ENCODE results near the gene ZNF280D.

Gene ZNF280D

GRCh38 chr15:56749982-56750381, 16.7 kb upstream of the ZNF280D start:
- no peak for DNase-seq

DNA sequence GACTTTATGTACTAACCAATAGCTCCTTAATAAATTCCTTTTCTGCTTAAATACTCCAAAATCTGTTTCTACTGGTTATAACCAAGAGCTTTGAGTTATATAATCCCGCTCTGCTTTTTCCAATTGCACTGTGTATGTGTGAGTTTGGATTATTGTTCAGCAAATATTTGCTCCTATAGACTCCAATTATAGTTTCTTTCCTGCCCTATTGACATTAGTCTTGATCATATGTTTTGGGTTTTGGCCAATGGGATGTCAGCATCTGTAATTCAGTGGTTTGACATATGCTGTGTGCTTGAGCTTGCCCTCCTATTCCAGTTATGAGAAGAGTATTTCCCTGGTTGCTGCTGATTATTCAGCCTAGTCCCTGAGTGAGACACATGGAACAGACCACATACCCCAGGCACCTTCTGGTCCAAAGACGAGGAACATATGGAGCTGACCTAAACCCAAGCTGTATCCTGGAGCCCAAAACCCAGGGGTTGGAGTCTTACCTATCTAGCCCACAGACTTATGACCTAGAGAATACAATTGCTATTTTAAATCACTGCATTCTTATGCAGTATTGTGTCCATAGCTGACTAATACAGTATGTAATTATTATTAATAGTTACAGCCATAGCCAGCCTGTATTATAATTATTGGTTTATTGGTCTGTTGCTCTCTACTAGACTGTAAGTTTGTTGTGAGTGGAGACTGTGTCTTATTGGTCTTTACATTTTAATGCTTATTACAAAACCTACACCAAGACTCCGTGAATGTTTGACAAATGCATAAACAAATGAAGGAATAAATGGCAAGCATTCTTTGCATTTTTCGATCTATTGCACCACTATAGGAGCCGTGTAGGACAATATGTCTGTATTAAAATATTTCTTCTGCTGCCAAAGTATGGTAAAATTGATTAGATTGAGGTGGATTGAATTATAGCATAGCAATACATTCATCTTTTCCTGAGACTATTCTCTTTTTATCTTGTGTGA, 11.7 kb upstream of the ZNF280D start:
- DNase-seq, result no peak

DNA sequence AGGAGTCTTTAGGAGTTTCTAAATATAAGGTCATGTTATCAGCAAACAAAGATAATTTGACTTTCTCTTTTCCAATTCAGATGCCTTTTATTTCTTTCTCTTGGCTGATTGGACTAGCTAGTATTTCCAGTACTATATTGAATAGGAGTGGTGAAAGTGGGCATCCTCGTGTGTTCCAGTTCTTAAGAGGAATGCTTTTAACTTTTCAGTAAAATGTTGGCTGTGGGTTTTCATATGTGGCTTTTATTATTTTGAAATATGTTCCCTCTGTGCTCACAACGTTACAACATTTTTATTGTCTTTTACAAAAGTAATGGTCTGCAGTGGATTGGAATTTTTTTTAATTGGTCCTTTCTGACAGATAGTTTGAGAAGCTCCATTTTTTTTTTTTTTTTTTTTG, 8.2 kb upstream of the ZNF280D start:
- DNase-seq, result no peak

DNA sequence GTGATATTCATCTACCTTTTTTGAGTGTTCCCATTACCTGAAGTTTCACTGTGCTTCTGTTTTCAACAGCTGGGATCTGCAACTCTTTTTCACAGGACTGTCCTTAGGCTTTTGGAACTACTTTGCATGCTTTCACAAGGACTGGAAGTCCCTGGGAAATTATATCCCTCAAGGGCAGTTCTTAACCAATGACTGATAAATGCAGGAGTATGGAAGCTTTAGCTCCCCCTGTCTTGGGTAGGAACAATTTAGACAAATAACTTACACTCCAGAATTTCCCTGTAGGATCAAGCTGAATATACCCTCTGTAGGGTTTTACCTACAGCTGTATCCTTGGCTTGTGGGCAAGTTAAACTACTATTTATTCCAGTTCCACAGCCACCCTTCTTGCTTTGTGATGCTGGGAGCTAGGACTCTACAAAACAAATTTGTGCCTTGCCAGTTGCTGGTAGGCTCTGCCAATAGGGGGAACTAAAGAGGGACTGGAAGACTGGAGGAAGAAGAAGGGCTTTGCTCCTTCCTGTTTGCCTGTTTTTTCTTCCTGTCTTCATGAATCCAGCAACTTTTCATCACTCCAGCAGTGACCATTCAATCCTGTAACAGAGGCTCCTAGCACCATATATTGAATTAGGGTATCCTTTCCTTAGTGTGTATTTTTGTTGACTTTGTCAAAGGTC, 6.8 kb upstream of the ZNF280D start:
- DNase-seq, result no peak

DNA sequence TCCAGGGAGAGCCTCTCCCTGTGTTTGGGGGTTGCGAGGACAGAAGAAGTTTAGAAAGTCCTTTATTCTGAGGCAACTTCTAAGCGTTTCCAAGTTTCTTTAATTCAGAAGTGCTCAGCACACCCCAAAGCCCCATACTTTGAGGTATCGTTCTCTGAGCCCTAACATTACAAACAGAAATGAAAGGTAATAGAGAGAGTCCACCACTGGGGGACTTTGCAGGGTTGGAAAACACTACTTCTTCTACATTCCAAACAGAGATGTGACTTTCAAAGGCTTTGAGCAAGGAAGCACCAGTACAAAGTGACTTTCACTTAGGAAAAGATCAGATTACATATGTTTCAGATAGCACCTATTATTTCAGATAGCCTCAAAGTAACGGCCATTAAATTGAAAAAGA, 6.2 kb upstream of the ZNF280D start:
- no peak for DNase-seq

- no peak for DNase-seq
These were observed 4.5 kb upstream of the ZNF280D start for GRCh38 chr15:56737791-56738190.

GRCh38 chr15:56736881-56737707, 3.8 kb upstream of the ZNF280D start:
- DNase-seq, result no peak

DNA sequence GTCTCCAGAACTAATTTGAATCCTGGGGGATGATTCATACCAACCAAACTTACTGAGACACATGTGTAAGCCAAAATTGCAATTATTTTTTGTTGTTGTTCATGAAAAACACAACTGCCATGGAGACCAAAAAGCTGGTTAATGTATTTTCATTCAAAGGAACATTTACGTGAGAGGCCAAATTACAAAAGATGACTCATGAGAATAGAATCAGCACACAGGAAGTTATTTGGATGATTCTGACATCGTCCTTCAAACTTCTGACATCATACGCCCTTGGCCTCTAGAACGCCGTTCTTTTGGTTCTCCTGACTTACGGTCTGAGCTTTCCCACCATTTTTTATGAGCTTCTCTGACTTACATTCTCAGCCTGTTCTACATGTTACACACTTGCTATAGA, 3.0 kb upstream of the ZNF280D start:
- DNase-seq, result no peak

DNA sequence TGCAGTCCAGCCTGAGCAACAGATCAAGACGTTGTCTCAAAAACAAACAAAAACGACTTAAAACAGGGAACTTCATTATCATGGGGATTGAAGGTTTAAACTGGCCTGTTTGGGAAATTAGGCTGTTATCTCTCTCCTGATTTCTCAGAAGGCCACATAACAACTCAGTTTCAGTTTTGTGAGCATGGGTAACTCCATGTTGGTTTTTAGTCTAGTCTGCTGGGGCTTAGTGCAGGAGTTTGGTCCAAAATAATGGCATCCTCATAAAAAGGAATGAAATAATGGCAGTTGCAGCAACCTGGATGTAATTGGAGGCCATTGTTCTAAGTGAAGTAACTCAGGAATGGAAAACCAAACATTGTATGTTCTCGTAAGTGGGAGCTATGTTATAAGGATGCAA, 2.3 kb upstream of the ZNF280D start:
- DNase-seq, result no peak

GRCh38 chr15:56734013-56734635, 815 bp upstream of the ZNF280D start:
- DNase-seq, result no peak

- DNase-seq, result no peak
These were observed 498 bp downstream of the ZNF280D start for GRCh38 chr15:56732886-56733135.

DNA sequence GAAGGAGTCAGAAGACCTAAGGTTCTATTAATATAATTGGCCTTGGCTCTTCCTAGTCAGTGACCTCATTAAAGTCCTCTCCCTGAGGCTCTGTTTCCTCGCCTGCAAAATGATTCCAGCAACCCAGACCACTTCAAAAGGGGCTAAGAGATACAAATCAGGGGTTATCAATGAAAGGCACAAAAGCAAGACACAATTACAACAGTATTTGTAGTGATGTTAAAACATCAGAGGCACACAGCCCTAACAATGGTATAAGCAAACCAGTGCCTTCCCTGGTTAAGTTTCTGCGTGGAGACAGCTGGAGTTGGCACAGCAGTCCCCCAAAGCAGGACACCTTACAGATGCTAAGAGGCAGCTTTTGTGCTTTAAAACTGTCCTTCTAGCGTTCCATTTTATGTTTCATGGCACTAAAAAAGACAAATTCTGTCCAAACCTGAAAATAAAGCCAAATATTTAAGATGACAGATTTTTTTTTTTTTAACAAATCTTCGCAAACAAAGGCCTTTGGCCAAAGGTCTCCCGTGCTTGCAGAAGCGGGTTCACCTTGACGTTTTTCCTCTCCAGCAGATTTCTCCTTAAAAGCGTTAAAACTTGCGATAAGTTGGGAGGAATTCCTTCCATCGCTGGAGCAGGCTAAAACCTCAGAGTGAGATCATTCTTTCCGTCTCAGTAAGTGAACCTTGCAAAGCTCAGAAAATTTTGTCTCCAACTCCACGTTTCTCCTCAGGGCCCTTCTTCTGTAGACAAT, 999 bp downstream of the ZNF280D start:
- DNase-seq, result no peak

DNA sequence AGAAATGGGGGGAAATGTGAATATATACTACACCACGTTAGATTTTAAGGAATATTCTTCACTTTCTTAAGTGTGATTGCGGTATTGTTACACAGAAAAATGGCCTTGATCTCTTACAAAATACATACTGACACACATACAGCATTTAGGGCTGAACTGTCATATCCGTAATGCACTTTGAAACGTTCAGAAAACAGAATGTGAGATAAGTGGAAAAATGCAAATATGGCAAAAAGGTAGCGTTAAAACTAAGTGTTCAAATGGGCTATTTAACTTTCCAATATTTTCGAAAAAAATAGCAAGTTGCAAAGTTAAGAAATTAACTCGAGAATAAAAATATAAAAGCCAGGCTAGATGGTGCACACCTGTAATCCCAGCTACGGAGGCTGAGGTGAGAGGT, 1.8 kb downstream of the ZNF280D start:
- no peak for DNase-seq

DNA sequence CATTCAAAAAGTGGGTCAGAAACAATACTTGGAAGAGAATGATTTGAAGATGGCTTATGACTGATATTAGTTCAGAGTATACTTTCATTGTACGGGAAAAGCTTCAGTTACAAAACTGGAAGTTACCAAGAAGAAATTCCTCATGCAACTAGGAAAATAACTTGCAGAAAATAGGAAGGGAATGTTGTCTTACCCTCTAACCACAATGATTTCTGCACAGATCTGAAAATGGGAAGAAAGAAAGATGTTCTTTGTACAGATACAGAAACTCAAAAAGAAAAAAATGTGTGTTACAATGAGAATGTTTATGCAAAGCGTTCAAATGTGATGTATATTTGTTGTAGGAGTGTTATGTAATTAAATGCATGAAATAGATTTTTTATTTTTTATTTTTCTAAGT, 3.7 kb downstream of the ZNF280D start:
- DNase-seq, result no peak

GRCh38 chr15:56725386-56725785, 7.9 kb downstream of the ZNF280D start:
- no peak for DNase-seq

DNA sequence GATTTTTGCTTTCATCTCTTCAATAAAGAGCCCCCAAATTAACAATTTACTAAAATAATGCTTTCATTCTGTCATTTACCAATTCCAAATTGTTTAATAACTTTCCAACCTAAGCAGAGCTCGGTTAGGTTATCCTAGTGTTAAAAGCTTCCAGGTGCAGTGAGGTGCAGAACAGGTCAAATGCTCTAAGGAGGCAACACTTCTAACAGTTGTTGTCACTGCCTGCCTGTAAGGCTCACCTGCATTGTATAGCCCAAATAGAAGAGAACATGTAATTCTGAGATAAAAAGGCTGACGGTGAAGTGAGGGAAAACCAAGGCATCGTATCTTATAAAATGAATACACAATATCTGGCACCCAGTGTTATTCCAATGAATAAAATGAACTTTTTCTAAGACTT, 9.1 kb downstream of the ZNF280D start:
- DNase-seq, result no peak

DNA sequence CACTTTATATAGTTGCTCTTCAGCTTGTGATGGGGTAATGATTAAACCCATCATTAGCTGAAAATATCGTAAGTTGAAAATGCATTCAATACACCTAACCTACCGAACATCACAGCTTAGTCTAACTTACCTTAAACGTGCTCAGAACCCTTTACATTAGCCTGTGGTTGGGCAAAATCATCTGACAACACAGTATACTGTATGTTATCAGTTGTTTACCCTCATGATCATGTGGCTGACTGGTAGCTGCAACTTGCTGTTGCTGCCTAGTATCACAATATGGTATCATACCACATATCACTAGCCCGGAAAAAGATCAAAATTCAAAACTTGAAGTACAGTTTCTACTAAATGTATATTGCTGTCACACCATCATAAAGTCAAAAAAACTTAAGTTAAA, 9.5 kb downstream of the ZNF280D start:
- DNase-seq, result no peak

DNA sequence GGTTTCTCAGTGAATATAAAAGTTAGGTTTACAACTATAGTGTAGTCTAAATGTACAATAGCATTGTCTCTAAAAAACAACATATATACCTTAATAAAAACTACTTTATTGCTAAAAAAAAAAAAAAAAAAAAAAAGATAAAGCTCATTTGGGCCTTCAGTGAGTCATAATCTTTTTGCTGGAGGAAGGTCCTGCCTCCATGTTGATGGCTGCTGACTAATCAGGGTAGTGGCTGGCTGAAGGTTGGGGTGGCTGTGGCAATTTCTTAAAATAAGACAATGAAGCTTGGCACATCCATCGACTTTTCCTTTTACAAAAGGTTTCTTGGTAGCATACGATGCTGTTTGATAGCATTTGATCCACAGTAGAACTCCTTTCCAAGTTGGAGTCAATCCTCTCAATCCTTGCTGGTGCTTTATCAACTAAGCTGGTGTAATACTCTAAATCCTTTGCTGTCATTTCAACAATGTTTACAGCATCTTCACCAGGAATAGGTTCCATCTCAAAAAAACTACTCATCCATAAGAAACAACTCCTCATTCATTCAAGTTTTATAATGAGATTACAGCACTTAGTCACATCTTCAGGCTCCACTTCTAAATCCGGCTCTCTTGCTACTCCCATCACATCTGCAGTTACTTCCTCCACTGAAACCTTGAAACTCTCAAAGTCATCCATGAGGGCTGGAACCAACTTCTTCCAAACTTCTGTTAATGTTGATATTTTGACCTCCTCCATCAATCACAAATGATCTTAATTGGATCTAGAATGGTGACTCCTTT, 13.3 kb downstream of the ZNF280D start:
- no peak for DNase-seq

DNA sequence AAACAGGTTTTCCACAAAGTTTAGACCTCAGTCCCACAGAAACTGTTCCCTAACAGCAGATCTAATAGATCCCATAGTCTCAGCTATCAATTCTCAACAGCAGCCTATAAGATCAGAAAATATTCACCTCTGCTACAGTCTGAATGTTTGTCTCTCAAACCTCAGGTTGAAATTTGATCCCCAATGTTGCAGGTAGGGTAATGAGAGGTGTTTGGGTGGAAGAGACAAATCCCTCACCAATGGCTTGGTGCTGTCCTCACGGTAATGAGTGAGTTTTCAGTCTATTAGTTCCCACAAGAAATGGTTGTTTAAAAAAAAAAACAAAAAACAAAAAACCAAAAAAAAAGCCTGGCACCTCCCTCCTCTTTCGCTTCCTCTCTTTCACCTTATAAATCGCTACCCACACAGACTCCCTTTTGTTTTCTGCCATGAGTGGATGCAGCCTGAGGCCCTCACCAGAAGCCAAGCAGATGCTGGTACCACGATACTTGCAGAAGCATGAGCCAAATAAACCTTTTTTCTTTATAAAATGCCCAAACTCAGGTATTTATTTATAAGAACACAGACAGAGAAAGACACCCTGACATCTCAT, 14.2 kb downstream of the ZNF280D start:
- no peak for DNase-seq

DNA sequence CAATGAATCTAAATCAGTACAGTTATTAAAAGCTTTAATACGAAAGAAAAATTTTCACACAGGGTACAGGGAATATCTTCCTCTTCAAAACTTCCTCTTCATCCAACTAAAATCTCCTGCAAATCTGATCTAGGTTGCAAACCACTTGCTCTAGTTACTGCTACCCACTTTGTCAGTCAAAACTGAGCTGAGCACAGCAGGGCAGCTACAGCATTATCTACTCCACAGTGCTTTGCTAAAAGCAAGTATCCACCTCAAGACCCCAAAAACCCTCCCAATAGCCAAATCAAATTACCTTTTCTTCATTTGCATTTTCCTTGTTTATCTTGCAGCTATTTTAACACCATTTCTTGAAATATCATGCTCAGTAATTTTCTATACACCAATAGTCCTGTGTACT, 14.7 kb downstream of the ZNF280D start:
- DNase-seq, result no peak

GRCh38 chr15:56716334-56716733, 17.0 kb downstream of the ZNF280D start:
- no peak for DNase-seq
